NCI-H226 (cell line): ENCODE measurements around the gene PTH1R.

Source experiments
- DNase-seq: peaks from one replicate; pipeline ENCODE4 v3.0.0-alpha.2; 2015

Gene PTH1R

GRCh38 chr3:46850468-46850779 lies 27.1 kb upstream of the PTH1R start:
- no peak for DNase-seq

GRCh38 chr3:46851364-46852333 lies 25.9 kb upstream of the PTH1R start:
- DNase-seq = no peak

GRCh38 chr3:46852334-46852720 lies 25.2 kb upstream of the PTH1R start:
- no peak for DNase-seq

- DNase-seq = no peak
Observed at GRCh38 chr3:46852839-46853355, 24.6 kb upstream of the PTH1R start.

- DNase-seq = no peak
Observed at GRCh38 chr3:46853441-46854415, 23.8 kb upstream of the PTH1R start.

- DNase-seq = no peak
Observed at GRCh38 chr3:46854555-46854991, 22.9 kb upstream of the PTH1R start.

- no peak for DNase-seq
Observed at GRCh38 chr3:46856576-46857471, 20.7 kb upstream of the PTH1R start.

- no peak for DNase-seq
Observed at GRCh38 chr3:46857485-46858341, 19.8 kb upstream of the PTH1R start.

GRCh38 chr3:46858456-46858855 lies 19.1 kb upstream of the PTH1R start:
- DNase-seq = no peak

- no peak for DNase-seq
Observed at GRCh38 chr3:46859001-46859710, 18.4 kb upstream of the PTH1R start.

GRCh38 chr3:46860017-46860809 lies 17.3 kb upstream of the PTH1R start:
- DNase-seq = no peak

- no peak for DNase-seq
Observed at GRCh38 chr3:46860810-46861604, 16.5 kb upstream of the PTH1R start.

GRCh38 chr3:46861605-46862368 lies 15.7 kb upstream of the PTH1R start:
- no peak for DNase-seq

GRCh38 chr3:46862369-46863025 lies 15.0 kb upstream of the PTH1R start:
- no peak for DNase-seq

- no peak for DNase-seq
Observed at GRCh38 chr3:46863261-46863782, 14.2 kb upstream of the PTH1R start, which contains the start of gene MYL3. MYL3 (minus strand) TSS chr3:46863444; CDS start chr3:46863390, 54 bp downstream.

GRCh38 chr3:46864061-46864881 lies 13.2 kb upstream of the PTH1R start:
- no peak for DNase-seq
